CD4-positive, alpha-beta T cell (primary cell): Measurements from ENCODE around the gene APOM. TPM values are rescaled to one million over a fixed set of nuclear protein-coding genes. Genes with fewer than 3 reads are reported as not detected.

Source experiments
- ATAC-seq: fragments of 200-7000 bp; cut with Tn5 transposase; one replicate; pipeline ENCODE4 v1.10.0; 2022; ENCODE audit warnings: mild to moderate bottlenecking; ENCODE audit not compliant: poor library complexity
- CTCF ChIA-PET: fragments of 350-600 bp; sonication (Branson Sonifier 250); formaldehyde crosslinking; loops from one replicate; lab custom pipeline; 2021; ENCODE audit warnings: antibody characterized with exemption, inconsistent platforms; lab: Charles Lee
- POLR2A ChIA-PET: fragments of 350-600 bp; sonication (Branson Sonifier 250); formaldehyde crosslinking; loops from one replicate; lab custom pipeline; 2021; ENCODE audit warnings: antibody characterized with exemption, inconsistent platforms; lab: Charles Lee
- DNase-seq, 14 experiments: peaks; one replicate each; pipeline ENCODE4 v3.0.0-alpha.2; 2013 to 2020; ENCODE audit warnings: mixed read lengths in 2 of 14
- H3K27ac ChIP-seq, 2 donors: one replicate each; pipeline versions ENCODE4 v1.5.1 to v1.7.0; 2013; ENCODE audit warnings: low read length in 2 of 2, low read depth in 1 of 2, mild to moderate bottlenecking in 1 of 2
- H3K27me3 ChIP-seq, 2 experiments: 1 replicate in 1 of 2; 2 replicates in 1 of 2; pipeline versions ENCODE4 v1.6.1 to v1.7.0; 2013; ENCODE audit warnings: low read length in 2 of 2, control low read depth in 1 of 2, mild to moderate bottlenecking in 1 of 2, moderate library complexity in 1 of 2; ENCODE audit not compliant: insufficient read depth in 2 of 2, control insufficient read depth in 1 of 2
- H3K36me3 ChIP-seq: one replicate; pipeline ENCODE4 v1.6.1; 2013; ENCODE audit warnings: low read length, control low read depth; ENCODE audit not compliant: insufficient read depth
- H3K4me1 ChIP-seq: one replicate; pipeline ENCODE4 v1.6.1; 2013; ENCODE audit warnings: low read length, control low read depth; ENCODE audit not compliant: insufficient read depth
- H3K4me3 ChIP-seq: one replicate; pipeline ENCODE4 v1.5.1; 2013; ENCODE audit warnings: mild to moderate bottlenecking, low read length, moderate library complexity
- H3K9me3 ChIP-seq, 2 experiments: 1 replicate in 1 of 2; 2 replicates in 1 of 2; pipeline versions ENCODE4 v1.6.1 to v1.7.0; 2013; ENCODE audit warnings: low read length in 2 of 2, mild to moderate bottlenecking in 2 of 2, control low read depth in 1 of 2, moderate library complexity in 1 of 2; ENCODE audit not compliant: control insufficient read depth in 1 of 2, insufficient read depth in 1 of 2
- H3K27ac Mint-ChIP-seq: one replicate; pipeline ENCODE4 v1.8.0; 2020; ENCODE audit warnings: mixed read lengths
- H3K27me3 Mint-ChIP-seq: one replicate; pipeline ENCODE4 v1.8.0; 2021; ENCODE audit warnings: mixed read lengths
- H3K36me3 Mint-ChIP-seq: one replicate; pipeline ENCODE4 v1.8.0; 2021; ENCODE audit warnings: low read depth, mixed read lengths
- H3K4me1 Mint-ChIP-seq: one replicate; pipeline ENCODE4 v1.8.0; 2021; ENCODE audit warnings: low read depth, mixed read lengths
- H3K4me3 Mint-ChIP-seq: one replicate; pipeline ENCODE4 v1.8.0; 2020; ENCODE audit warnings: mild to moderate bottlenecking, mixed read lengths
- H3K9me3 Mint-ChIP-seq: one replicate; pipeline ENCODE4 v1.8.0; 2020; ENCODE audit warnings: mixed read lengths
- CTCF ChIP-seq: fragments of 200-600 bp; IDR thresholded peaks from one replicate; pipeline ENCODE4 v1.8.0; 2022; ENCODE audit warnings: antibody characterized with exemption, mild to moderate bottlenecking
- intact Hi-C, 2 experiments: fragments of 100-400 bp; cut with DNase I in 1 of 2; cut with micrococcal nuclease in 1 of 2; formaldehyde crosslinking; loops; one replicate each; pipeline versions ENCODE4 v1.15.1 to v1.9.0; 2023 to 2025; cut with DNase I, micrococcal nuclease
- total RNA-seq, 174 experiments: library from RNA in 2 of 174; stranded (reverse) in 2 of 174; gene quantifications; one replicate each; pipeline ENCODE4 v1.2.3 and lab custom pipeline; 2021 to 2026

APOM gene
- total RNA-seq, 2 experiments from 2014 or later = 4.2 to 4.6 TPM

GRCh38 chr6:31702405-31702818 is 46.7 kb downstream of the APOM start:
- peak overlapping the region; percentile 67 for H3K4me3 ChIP-seq
- Mint-ChIP-seq H3K27me3 (no peaks in the 10 kb centered on the region), H3K27ac (peak overlapping the region; percentile 94)

GRCh38 chr6:31702819-31703716 is 47.4 kb downstream of the APOM start, which contains the start of gene ABHD16A:
TSS of gene ABHD16A (minus strand) at chr6:31703324. CDS start at chr6:31703281, 43 bp downstream.
- H3K27me3 Mint-ChIP-seq = no peaks in the 10 kb centered on the region
- no peaks in the 10 kb centered on the region for H3K9me3 Mint-ChIP-seq
- ChIA-PET CTCF (interaction anchor here (1.1 to 1.8 kb wide), 5 partner anchors 22 to 130 kb away, joined by 3 to 10 read pairs (median 3); partner anchors contain the start of genes DDAH2 and LY6G5C), POLR2A (interaction anchor here (0.5 to 2.6 kb wide), 38 partner anchors 9 to 1161 kb away, joined by 3 to 22 read pairs (median 5); partner anchors contain the start of genes BAG6, C6orf47, CSNK2B and DDAH2)
- Histone ChIP-seq H3K27ac (peak within 1 kb of the TSS; percentile 95 to 98), H3K36me3 (peaks cover 15% of the 10 kb centered on the region), H3K4me3 (peak within 1 kb of the TSS; percentile 67), H3K9me3 (no peaks in the 10 kb centered on the region), H3K4me1 (peaks cover 35% of the 10 kb centered on the region), H3K27me3 (no peaks in the 10 kb centered on the region)
- peaks cover 33% of the 10 kb centered on the region for H3K36me3 Mint-ChIP-seq
- intact Hi-C loops = loop anchor here (1.0 to 5.0 kb wide), 5 partner anchors 34 to 51 kb away; partner anchors contain the start of genes BAG6 (in 1 of the 2), CLIC1 (in 1 of the 2), CSNK2B (in 1 of the 2) and GPANK1 (in 1 of the 2)
- peaks cover 32% of the 10 kb centered on the region for H3K4me1 Mint-ChIP-seq
- ATAC-seq (peak; percentile 91), DNase-seq (peak; percentile 94 to 99 (median 97))
- peak within 1 kb of the TSS; percentile 94 for H3K4me3 Mint-ChIP-seq
- H3K27ac Mint-ChIP-seq = peak within 1 kb of the TSS; percentile 94
- TF ChIP-seq CTCF = no peak

More at GRCh38 chr6:31702405-31702818, 46.7 kb downstream of the APOM start:
- no peaks in the 10 kb centered on the region for H3K9me3 ChIP-seq
- Mint-ChIP-seq H3K36me3 (peaks cover 40% of the 10 kb centered on the region), H3K4me1 (peaks cover 39% of the 10 kb centered on the region), H3K4me3 (peak overlapping the region; percentile 94), H3K9me3 (no peaks in the 10 kb centered on the region)
- peaks cover 20% of the 10 kb centered on the region for H3K36me3 ChIP-seq
- H3K4me1 ChIP-seq = peaks cover 35% of the 10 kb centered on the region
- no peak for TF ChIP-seq CTCF
- POLR2A ChIA-PET = interaction anchor here (0.6 to 2.6 kb wide), 20 partner anchors 9 to 1160 kb away, joined by 3 to 22 read pairs (median 8); partner anchors contain the start of genes BAG6, CSNK2B, DDAH2 and DDX39B
- CTCF ChIA-PET = interaction anchor here (1.1 to 1.5 kb wide), 2 partner anchors 21 to 39 kb away, joined by 3 to 10 read pairs; partner anchors contain the start of gene LY6G5C
- no peaks in the 10 kb centered on the region for H3K27me3 ChIP-seq
- ATAC-seq (peak; percentile 7), DNase-seq (no peak)
- peak overlapping the region; percentile 95 to 98 for H3K27ac ChIP-seq
- intact Hi-C loops = loop anchor here (2.0 to 5.0 kb wide), 3 partner anchors 35 to 38 kb away; partner anchors contain the start of genes CLIC1 (in 1 of the 2) and GPANK1 (in 1 of the 2)

- Histone ChIP-seq H3K4me1 (peaks cover 29% of the 10 kb centered on the region), H3K27ac (no peak overlapping the region), H3K4me3 (no peak overlapping the region), H3K36me3 (no peaks in the 10 kb centered on the region), H3K27me3 (no peaks in the 10 kb centered on the region), H3K9me3 (no peaks in the 10 kb centered on the region)
- CTCF ChIA-PET = interaction anchor here (0.7 kb wide), 1 partner anchor 77 kb away, joined by 4 read pairs; no protein-coding TSS in a partner anchor
- Mint-ChIP-seq H3K36me3 (peaks cover 18% of the 10 kb centered on the region), H3K27ac (no peak overlapping the region), H3K27me3 (no peaks in the 10 kb centered on the region), H3K4me3 (no peak overlapping the region), H3K4me1 (peaks cover 23% of the 10 kb centered on the region), H3K9me3 (no peaks in the 10 kb centered on the region)
- POLR2A ChIA-PET = interaction anchor here (0.9 kb wide), 1 partner anchor 101 kb away, joined by 3 read pairs; no protein-coding TSS in a partner anchor
- intact Hi-C loops = loop anchor here in 1 of 2 experiments (2.0 kb wide), 1 partner anchor 25 kb away; no protein-coding TSS in a partner anchor
- ATAC-seq (no peak), DNase-seq (no peak)
- TF ChIP-seq CTCF = no peak
These were observed 50.2 kb downstream of the APOM start for GRCh38 chr6:31705931-31706330.
